ENCODE results near the gene PIK3R3. TPM values are rescaled to one million over a fixed set of nuclear protein-coding genes. Genes with fewer than 3 reads are reported as not detected.

Gene PIK3R3
- total RNA-seq, 1 donor, result 6.1 TPM

DNA sequence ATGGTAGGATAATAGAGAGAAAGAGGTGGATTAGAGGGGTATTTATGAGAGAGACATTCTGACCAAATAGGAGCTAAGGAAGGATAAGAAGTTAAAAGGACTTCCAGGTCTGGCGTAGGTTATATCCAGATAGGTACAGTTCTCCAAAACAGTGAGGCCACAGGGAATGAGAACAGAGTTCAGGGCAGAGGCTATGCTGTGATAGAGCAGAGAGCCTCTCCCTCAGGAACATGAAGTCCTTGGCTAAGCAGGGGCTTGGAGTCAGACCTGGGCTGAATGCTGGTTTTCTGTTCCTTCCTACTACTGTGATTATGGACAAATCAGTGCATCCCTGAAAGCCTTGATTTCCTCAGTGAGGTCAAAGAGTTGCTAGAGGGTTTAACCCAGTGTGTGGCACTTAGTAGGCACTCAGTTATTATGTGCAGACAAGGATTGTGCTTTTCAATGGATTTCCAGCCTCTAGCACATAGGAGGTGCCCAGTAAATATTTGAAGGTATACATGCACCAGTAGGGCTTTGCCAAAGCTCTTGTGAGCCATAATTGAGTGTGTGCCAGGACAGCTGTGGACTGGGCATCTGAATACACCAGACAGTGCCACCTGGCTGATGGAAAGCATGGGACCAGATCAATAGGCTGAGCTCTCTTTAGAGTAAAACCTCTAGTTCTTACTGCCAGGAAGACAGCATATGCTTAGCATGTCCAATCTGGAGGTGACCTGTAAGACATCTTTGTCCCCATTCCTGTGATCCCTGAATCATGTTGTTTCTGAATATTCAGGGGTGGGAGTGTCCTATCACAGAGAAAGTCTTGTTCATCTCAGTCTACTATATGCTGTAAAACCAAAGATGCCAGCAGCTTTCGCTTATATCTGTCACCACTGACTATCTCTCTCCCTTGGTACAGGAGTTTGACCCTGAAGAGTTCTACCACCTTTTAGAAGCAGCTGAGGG, 111.1 kb downstream of the PIK3R3 start:
- no peak for DNase-seq (ENCODE audit: low read depth)
- no peak overlapping the region for H3K4me3 ChIP-seq (ENCODE audit: low read depth, low read length)
- TF ChIP-seq, protein P1, sequence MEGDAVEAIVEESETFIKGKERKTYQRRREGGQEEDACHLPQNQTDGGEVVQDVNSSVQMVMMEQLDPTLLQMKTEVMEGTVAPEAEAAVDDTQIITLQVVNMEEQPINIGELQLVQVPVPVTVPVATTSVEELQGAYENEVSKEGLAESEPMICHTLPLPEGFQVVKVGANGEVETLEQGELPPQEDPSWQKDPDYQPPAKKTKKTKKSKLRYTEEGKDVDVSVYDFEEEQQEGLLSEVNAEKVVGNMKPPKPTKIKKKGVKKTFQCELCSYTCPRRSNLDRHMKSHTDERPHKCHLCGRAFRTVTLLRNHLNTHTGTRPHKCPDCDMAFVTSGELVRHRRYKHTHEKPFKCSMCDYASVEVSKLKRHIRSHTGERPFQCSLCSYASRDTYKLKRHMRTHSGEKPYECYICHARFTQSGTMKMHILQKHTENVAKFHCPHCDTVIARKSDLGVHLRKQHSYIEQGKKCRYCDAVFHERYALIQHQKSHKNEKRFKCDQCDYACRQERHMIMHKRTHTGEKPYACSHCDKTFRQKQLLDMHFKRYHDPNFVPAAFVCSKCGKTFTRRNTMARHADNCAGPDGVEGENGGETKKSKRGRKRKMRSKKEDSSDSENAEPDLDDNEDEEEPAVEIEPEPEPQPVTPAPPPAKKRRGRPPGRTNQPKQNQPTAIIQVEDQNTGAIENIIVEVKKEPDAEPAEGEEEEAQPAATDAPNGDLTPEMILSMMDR (IDR thresholded peaks at IDR 0.05; ENCODE audit: insufficient read depth, low read length), result no peak

DNA sequence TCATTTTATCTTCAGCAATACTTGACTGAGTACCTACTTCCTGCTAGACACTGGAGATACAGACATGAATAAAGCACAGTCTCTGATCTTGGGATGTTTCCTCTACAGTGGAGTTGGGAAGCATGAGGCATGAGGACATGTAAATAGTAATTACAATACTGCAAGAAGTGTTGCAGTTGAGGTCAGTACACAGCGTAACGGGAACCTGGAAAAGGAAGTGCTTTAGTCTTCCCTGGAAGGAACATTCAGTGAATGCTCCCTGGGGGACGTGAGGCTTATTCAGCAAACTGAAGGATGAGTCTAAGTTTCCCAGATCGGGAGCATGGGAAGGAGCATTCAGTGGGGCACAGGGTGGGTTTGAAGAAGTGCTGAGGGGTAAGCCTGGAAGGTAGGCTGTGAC, 112.4 kb downstream of the PIK3R3 start:
- no peak for DNase-seq (ENCODE audit: low read depth)
- H3K4me3 ChIP-seq (ENCODE audit: low read depth, low read length), result no peak overlapping the region
- TF ChIP-seq, protein P1 (IDR thresholded peaks at IDR 0.05; ENCODE audit: insufficient read depth, low read length), result no peak

DNA sequence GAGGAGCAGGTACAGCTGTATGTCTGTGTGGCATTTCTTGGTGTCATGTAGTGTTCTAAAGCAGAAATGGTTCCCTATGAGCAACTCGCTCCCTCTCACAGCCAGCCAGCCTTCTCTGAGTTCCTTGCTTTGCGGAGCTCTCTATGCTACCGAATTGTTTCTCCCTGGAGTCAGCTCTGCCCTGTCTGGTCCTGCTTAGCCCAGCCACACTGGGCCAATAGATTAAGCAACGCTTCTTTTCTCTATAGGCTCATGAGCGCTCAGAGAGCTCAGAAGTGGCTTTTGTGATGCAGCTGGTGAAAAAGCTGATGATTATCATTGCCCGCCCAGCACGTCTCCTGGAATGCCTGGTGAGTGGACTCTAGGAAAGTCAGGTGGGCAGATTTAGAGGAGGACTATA, 113.1 kb downstream of the PIK3R3 start:
- TF ChIP-seq, protein P1 (IDR thresholded peaks at IDR 0.05; ENCODE audit: insufficient read depth, low read length), result no peak

DNA sequence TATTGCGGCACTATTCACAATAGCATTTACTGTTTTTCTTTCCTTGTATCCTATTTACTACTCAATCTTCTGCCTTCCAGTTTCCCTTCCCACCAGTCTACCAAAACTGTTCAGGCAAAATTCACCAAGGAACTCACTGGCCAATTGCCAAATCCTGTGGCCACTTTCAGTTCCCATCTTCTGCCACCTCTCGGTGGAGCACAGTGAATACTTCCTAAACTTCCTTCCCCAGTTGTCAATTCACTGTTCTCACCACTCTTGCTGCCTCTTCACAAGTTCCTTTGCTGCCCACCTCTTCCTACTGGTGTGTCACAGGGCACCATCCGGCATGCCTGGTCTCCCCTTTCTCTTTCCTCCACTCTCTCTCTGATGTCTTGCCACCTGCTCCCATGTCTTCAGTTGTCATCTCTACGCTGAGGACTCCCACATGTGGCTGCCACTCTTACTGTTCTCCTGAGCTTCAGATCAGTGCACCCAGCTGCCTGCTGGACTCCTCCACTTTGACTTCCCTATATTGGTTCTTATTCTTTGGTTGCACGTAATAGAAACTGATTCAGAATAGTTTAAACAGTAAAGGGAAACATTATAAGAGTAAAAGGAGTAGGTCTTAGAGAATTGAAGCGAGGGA, 114.4 kb downstream of the PIK3R3 start:
- TF ChIP-seq, protein P1 (IDR thresholded peaks at IDR 0.05; ENCODE audit: insufficient read depth, low read length), result no peak

More for the DNA sequence above, 113.1 kb downstream of the PIK3R3 start:
- no peak for DNase-seq (ENCODE audit: low read depth)
- H3K4me3 ChIP-seq (ENCODE audit: low read depth, low read length), result no peak overlapping the region

DNA sequence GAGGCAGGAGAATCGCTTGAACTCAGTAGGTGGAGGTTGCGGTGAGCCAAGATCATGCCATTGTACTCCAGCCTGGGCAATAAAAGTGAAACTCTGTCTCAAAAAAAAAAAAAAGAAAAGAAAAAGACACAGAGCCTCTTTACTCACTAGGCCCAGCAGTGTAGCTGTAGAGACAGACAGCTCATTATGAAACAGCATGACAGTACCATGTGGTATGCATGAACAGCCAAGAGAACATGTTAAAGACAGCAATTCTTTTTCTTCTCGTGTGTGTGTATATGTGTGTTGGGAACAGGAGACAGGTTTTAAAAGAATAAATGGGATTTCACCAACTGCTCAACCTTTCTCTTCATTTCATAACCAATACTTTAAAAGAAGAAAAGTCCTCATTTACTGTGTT, 118.8 kb downstream of the PIK3R3 start:
- DNase-seq (ENCODE audit: low read depth), result no peak
- TF ChIP-seq, protein P1 (IDR thresholded peaks at IDR 0.05; ENCODE audit: insufficient read depth, low read length), result no peak
- H3K4me3 ChIP-seq (ENCODE audit: low read depth, low read length), result no peak overlapping the region

More for the DNA sequence above, 114.4 kb downstream of the PIK3R3 start:
- no peak for DNase-seq (ENCODE audit: low read depth)
- no peak overlapping the region for H3K4me3 ChIP-seq (ENCODE audit: low read depth, low read length)

DNA sequence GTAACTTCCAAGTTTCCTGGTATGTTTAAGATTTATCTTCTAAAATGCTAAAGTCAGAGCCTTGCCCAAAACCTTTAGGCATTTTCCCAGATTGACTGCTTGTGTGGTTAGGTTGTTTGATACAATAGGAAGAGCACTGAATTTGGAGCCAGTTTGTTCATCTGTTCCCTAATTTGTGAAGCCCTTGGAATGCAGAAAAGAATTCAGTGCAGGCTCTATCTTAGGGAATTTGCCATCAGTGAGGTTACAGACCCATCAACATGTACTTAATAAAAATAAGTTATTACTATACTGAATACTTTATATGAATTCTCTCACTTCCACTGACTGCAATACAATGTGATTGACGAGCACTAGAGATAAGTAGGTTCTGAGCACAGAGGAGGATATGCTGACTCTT, 120.2 kb downstream of the PIK3R3 start:
- TF ChIP-seq, protein P1 (IDR thresholded peaks at IDR 0.05; ENCODE audit: insufficient read depth, low read length), result no peak
- no peak overlapping the region for H3K4me3 ChIP-seq (ENCODE audit: low read depth, low read length)
- no peak for DNase-seq (ENCODE audit: low read depth)
